ENCODE measurements around the gene NKD2.
"Not testable (repeated sequence)": the region's sequence is repeated elsewhere in the genome, so short reads cannot be mapped to it uniquely, and the experiment has no call there.

The NKD2 gene

DNA sequence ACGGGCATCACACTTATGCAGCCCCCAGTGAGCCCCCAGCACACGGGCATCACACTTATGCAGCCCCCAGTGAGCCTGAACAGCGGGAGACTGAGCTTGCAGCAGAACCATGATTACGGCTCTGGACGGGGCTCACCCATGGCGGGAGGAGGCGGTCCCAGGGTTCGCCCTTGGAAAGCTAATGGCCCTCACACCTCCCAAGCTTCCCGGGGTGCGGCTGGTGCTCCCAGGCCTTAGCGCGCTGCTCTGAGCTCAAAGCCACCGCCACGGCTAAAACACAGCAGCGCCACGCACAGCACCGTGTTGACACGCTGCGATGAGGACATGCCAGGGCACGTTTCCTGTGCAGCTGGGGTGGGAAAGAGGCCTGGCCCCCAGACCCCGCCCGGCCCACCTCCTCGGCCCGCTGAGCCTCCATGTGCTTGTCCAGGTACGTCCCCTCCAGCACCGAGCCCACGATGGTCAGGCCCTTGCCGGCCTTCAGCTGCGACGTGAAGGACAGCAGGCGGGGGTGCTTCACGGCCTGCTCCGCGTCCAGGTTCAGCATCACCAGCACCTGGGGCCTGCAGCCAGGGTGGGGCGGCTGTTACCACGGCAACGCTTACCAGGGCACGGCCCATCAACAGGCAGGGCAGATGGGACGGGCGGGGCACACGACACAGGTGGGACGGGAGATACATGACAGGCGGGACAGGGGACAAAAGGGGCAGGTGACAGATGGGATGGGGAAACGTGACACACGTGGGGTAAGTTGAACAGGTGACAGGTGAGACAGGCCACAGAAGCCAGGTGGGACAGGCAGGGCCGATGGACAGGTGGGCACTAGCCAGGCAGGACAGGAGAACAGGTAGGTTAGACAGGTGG lies 64.9 kb downstream of the NKD2 start:
- DNase-seq (ENCODE audit: low spot score): no peak

DNA sequence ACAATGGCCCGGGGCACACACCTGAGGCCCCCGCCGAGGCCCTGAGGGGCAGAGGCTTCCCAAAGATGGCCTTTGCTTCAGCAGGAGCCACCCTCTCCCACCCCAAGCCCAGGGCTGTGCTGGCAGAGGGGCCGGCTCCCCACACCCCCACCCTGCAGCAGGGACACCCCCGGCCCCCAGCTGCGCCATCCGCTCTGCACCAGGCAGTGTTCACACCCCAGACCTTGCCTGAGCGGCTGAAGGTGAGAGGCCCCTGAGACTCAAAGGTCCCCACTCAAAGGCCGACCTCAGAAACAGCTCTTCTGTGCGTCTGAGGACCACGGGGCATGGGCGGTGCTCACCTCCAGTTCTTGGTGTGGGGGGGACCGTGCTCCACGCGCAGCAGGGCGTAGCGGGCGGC lies 65.6 kb downstream of the NKD2 start:
- DNase-seq (ENCODE audit: low spot score): no peak

DNA sequence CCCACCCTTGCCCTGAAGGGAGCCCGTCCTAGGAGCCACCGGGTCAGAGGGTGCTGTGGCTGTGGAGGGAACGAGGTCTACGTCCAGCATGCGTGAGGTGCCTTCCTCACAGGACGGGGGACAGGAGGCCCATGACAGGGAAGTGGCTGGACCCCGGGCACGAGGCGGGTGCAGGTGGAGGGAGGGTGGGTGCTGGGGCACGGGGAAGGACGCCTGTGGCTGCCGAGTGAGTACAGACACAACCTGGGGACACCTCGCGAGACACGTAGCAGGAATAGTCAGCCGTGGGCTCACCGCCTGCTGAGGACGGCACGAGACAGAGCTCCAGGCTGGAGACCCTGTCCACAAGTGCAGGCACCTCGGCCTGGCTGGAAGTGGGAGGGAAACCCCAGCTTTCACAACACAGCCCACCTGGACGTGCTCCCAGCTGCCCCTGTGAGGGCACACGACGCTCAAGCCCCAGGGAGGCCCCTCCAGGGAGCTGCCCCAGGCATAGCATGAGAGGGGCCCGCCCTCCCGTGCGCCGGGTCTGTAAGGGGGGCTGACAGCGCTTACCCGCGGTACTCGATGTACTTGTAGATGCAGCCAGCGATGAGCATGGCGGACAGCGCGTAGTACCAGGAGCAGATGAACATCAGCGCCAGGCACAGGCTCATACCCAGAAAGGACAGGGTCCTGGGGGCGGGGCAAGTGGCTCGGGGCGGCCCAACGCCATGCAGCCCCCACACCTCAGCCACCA lies 66.4 kb downstream of the NKD2 start:
- no peak for DNase-seq (ENCODE audit: low spot score)

DNA sequence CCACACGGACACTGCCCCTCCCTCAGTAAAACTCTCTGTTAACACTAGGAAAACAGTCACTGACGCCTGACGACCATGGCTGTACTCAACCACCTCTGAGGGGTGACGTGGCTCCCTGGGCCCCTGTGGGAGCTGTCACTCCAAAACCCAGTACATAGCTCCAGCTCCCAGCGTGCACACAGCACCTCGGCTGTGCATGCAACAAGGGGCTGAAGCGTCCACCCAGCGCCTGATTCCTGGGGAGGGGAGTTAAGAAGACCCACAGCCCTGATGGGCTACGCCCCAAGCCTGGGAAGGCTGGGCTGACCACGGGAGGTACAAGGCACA lies 66.9 kb downstream of the NKD2 start:
- DNase-seq (ENCODE audit: low spot score): no peak

DNA sequence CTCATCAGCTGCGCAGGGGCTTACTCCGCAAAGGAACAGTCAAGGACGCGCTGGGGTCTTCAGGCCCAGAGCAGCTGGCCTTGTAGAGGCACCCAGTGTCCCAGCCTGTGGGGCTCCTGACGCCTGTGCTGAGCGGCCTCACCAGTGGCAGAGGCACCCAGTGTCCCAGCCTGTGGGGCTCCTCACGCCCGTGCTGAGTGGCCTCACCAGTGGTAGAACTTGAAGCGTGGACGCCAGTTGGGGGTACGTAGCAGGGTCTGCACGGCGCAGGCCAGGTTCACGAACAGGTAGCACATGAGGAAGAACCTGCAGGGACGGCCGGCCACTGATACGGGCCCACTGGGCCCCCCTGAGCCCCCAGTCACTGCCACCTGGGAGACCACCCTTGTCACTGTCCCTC lies 67.3 kb downstream of the NKD2 start:
- DNase-seq (ENCODE audit: low spot score): no peak

DNA sequence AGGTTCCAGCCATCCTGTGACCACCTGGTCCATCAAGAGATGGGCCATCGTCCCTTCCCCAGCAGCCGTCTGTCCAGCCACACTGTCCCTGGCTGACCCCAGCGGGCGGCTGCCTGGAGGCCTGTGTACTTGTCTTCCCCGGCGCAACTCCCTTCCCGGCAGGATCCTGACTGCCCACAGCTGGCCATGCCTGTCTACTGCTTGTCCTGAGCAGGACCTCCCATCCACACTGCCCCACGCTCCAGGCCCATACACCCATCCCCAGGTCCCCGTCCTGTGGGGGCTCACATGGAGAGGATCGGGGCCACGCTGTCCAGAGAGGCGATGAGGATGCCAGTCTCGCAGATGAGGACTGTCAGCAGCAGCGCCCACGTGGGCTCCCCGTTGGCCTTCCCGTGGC lies 67.8 kb downstream of the NKD2 start:
- DNase-seq (ENCODE audit: low spot score): no peak

DNA sequence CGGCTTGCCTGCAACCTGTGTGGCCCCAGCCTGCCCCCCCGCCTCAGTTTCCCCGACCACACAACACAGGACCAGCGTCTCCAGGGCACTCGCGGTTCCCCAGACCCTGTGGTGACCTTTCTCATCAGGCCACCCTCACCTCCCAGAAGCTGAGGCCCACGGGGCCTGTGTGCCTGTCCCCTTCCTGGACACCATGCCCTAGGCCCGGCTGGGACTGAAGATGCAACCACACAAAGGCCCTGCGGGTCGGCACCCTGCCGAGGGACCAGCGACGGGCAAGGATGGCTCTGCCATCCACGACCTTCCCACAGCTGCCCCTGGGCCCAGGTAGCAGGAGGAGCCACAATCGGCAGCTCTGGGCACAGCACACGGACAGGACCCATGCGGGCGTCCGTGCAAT lies 68.4 kb downstream of the NKD2 start:
- DNase-seq (ENCODE audit: low spot score): no peak

DNA sequence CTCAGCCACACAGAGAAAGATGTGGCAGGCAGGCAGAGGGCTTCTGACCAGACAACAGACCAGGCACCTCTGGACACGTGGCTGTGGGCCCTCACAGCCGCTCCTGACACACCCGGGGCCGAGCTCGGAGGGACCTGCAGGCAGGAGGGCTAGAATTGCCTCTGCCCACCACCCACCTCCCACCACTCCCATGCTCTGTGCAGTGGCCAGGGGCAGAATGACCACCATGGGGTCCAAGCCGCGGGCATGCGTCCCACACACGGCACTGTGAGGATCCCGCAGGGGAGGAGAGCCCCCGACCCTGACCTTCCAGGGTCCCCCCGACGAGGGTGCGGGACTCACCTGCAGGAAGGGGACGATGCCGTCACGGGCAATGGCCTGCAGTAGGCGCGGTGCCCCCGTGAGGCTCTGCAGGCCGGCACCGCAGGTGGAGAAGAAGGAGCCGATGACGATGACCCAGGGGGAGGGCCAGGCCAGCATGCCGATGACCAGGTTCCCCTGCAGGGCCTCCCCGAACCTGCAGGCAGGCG lies 69.0 kb downstream of the NKD2 start:
- DNase-seq (ENCODE audit: low spot score): no peak

DNA sequence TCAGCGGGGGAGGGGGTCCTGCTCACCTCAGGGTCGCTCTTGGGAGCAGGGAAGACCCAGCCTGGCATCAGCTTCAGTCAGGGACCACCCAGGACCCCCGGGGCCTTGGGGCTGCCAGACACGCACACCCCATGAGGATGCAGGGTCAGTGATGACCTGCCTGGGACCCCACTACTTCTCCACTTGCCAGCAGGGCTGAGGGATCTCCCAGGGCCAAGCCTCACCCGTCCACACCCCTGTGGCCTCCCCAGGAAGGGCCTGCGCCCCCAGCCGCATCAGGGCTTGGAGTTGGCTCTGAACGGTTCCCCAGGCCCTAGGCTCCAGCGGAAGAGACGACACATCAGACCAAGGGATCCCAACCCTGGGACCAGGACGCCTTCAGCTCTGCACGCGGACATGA lies 69.6 kb downstream of the NKD2 start:
- DNase-seq (ENCODE audit: low spot score): no peak

DNA sequence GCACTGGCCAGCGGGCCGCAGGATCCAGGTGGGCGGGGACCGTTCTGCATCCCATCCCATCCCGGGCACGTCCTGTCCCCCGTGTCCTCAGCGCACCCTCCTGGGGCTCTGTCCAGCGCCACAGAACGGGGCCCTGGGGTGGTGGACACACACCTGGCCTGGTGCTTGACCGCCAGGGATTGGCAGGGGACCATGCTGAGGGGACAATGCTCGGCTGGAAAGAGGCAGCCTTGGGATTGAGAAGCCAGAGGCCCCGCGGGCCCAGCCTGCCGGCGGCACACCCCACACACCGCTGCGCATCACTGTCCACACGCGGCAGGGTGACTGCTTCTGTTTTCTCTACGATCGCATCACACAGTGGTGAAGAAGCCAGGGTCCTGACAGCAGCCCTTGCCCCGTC lies 70.2 kb downstream of the NKD2 start:
- no peak for DNase-seq (ENCODE audit: low spot score)

DNA sequence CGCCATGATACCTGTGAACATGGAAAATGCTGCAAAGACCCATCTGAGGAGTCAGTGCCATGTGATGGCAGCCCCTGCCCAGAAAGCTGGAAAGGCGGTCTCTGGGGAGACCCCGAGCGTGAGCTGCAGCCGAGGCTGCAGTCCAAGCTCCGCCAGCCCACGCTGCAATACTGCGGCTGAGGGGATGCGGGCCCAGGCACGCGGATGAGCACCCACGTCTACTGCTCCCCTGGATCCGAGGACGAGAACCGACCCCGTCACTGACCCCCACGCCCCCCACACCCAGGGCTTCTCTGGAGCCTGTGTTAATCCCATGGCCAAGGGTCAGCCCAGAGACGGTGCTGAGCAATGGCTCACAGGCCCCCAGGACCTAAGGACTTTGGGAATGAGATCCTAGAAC lies 70.9 kb downstream of the NKD2 start:
- no peak for DNase-seq (ENCODE audit: low spot score)

DNA sequence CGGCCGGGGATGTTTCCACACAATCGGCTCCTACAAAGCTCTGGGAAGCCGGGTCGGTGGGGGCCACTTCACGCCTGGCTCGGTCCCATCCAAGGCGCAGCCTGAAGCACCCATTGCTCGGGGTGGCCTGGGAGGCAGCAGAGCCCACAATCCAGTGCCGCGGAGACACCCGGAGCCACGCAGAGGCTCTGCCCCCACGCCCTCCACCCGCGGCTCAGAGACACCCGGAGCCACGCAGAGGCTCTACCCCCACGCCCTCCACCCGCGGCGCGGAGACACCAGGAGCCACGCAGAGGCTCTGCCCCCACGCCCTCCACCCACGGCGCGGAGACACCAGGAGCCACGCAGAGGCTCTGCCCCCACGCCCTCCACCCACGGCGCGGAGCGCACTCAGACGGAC lies 71.4 kb downstream of the NKD2 start:
- no peak for DNase-seq (ENCODE audit: low spot score)

DNA sequence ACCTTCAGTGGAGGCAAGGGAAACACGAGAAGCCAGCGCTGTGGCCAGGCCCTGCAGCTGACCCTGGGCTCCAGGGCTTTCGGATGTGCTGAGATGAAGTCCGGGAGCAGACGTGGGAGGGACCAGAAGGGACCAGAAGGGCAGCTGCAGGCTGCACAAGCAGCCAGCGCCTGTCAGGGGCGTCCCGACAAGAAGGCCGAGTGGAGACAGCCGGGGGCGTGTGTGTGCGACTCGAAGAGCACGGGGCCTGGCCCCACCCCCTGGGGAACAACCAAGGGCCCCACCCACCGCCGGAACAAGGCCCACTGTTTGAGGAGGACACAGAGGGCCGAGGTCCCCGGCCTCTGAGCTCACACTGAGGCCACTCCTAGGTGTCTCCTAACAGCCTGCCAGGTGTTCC lies 71.8 kb downstream of the NKD2 start:
- no peak for DNase-seq (ENCODE audit: low spot score)

DNA sequence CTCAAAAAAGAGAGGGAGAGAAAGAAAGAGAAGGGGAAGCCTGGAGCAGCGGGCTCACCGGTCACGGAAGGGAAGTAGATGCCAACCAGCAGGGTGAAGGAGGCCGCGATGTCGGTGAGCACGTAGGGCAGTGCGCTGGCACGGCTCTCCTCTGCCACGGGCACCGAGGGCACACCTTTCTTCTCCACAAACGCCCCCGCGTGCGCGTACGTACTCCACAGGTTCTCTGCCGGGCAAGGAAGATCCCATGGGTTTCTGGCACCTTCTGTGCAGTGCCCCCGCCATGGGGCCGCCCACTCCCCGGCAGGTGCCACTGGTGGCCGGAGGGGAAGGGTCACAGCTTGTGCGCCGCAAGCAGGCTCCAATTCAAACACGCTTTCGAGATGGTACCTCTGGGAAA lies 72.9 kb downstream of the NKD2 start:
- no peak for DNase-seq (ENCODE audit: low spot score)

DNA sequence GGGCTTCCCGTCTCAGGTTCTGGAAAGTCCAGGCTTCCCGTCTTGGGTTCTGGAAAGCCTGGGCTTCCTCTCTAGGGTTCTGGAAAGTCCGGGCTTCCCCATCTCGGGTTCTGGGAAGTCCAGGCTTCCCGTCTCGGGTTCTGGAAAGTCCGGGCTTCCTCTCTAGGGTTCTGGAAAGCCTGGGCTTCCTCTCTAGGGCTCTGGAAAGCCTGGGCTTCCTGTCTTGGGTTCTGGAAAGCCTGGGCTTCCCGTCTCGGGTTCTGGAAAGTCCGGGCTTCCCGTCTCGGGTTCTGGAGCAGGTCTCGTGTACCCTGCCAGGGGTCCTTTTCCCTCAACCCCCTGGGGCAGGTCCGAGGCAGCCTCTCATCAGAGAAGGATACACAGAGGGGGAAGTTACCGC lies 74.4 kb downstream of the NKD2 start:
- DNase-seq (ENCODE audit: low spot score): not testable (repeated sequence)

DNA sequence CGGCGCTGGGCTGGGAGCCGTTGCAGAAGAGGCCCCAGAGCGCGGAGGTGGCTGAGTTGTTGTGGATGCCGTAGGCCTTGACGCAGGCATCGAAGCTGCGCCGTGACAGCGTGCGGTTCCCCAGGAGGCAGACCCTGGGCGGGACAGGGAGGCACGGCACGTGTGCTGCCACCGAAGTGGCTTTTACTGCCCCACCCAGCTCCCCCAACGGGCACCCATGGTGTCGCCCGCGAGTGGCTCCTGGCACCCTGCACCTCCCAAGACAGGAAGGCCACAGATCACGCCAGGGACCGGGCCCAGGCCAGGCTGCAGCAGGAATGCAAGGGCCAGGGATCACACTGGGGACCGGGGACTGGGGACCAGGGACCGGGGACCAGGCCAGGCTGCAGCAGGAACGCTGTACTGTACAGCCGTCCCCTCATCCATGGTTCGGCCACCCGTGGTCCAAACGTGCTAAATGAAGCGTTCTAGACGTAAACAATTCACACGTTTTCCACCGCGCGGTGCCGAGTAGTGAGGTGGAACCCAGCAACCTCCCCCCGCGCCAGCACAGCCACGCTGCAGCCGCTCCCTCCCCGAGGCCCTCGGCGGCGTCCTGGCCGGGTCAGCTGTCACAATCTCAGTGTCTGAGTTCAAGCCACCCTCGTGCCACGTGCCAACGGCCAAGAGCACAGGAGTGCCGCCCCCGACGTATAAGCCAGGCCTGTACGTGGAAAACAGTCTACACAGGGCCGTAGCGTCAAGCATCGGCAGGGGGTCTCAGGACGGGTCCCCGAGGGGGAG lies 75.4 kb downstream of the NKD2 start:
- DNase-seq (ENCODE audit: low spot score): no peak

DNA sequence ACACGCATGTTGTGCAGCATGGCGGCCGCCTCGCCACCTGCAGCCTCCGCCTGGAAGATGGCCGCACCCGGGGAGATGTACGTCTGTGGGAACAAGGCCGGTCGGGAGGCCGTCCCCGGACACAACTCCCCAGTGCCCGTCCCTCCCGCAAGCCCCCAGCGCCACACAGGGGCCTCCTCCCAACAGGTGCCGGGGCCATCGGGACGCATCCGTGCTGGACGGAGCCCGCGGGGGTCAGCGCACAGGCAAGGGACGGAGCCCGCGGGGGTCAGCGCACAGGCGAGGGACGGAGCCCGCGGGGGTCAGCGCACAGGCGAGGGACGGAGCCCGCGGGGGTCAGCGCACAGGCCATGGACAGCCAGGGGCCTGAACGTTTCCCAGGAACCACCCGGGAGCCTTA lies 76.8 kb downstream of the NKD2 start:
- no peak for DNase-seq (ENCODE audit: low spot score)

DNA sequence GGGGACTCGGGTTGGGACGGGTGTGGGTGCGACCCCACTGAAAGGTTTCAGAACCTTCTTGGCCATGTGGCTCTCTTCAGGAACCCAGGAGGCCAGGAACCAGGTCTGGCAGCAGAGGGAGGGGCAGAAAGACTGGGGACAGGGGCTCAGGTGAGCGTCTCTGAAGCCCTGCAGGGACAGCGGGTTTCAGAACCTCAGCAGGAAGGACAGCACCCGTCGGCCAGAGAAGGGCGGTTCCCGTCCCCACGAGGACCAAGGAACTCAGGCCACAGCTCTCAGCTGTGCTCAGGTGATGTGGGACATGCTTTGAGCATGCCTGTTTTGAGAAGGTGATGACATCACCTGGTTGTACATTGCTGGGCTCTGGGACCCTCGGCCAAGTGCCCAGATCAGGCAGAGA lies 77.5 kb downstream of the NKD2 start:
- DNase-seq (ENCODE audit: low spot score): no peak

DNA sequence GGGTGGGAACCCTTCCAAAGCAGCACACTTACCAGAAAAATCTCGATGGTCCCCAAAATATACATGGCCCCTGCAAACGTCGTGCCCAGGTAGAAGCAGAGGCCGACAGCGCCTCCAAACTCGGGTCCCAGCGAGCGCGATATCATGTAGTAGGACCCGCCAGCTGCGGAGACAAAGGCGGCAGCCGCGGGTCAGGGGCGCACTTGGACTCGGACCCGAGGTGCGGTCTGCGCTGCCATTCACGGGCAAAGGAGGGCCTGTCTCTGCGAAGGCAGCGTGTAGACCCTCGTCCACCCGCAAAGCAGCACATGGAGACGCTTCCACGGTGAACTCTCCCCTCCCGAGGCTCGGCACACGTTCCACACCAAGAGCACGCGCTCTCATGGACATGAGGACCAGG lies 78.3 kb downstream of the NKD2 start:
- no peak for DNase-seq (ENCODE audit: low spot score)

DNA sequence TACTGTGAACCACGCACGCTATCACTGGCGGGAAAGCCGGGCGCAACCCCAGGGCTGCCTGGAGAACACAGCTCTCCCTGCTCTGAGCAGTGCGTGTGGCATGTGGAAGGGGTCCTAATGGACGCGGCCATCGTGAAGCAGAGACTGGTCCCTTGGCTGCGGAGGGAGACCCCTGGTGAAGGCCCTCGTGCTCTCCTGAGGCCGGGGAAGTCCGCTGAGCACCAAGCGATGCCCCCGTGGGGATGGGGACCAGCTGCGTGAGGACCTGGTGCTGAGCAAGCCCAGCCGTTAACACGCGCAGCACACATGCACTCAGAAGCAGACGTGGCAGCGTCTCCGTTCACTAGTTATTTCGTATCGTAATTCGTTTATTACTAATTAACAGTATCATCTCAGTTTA lies 78.8 kb downstream of the NKD2 start:
- no peak for DNase-seq (ENCODE audit: low spot score)

DNA sequence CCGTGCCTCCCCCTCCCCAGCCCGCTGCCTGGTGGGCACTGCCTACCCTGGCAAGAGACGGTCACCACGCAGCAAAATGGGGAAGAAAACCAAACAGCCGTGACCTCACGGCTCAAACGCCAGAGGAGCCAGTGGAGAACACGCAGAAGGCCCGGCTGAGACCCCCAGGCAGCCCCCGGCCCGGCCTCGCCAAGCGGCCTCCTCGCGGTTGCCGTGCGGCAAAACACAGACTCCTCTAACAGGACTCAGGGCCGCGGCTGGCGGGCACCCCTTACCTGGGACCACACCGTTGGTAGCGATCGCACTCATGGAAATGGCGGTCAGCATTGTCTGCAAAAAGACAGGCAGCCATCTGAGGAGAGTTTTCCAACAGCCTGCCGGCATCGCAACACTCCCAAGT lies 79.4 kb downstream of the NKD2 start:
- DNase-seq (ENCODE audit: low spot score): no peak

Measured in CD4-positive, alpha-beta T cell treated with Interleukin-15 for 4 hours (primary cell).